ENCODE data around the gene PIM1.

DNA sequence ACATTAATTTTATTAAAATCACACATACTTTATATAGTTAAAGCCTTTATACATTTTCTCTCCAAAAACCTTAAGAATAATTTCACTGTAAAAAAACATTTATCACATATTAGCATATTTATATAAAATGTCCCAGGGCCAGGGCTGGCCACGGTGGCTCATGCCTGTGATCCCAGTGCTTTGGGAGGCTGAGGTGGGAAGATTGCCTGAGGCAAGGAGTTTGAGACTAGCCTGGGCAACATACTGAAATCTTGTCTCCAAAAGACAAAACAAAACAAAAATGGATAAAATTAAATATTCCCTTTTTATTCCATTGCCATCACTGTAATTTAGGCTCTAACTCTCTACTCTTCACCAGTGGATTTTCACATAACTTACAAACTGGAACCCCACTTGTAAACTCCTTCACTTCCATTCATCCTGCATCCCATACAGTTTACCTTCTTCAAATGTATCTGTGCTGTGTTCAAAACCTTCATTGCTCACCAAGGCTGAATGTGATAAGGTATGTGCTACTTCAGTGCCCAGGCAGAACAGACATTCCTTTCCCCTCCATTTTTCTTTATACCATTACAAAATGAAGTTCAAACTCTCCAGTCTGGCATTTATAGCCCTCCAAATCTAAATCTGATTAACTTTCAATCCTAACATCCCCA lies 42.9 kb upstream of the PIM1 start:
- TF ChIP-seq, protein P1, sequence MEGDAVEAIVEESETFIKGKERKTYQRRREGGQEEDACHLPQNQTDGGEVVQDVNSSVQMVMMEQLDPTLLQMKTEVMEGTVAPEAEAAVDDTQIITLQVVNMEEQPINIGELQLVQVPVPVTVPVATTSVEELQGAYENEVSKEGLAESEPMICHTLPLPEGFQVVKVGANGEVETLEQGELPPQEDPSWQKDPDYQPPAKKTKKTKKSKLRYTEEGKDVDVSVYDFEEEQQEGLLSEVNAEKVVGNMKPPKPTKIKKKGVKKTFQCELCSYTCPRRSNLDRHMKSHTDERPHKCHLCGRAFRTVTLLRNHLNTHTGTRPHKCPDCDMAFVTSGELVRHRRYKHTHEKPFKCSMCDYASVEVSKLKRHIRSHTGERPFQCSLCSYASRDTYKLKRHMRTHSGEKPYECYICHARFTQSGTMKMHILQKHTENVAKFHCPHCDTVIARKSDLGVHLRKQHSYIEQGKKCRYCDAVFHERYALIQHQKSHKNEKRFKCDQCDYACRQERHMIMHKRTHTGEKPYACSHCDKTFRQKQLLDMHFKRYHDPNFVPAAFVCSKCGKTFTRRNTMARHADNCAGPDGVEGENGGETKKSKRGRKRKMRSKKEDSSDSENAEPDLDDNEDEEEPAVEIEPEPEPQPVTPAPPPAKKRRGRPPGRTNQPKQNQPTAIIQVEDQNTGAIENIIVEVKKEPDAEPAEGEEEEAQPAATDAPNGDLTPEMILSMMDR (IDR thresholded peaks at IDR 0.05; ENCODE audit: poor library complexity, severe bottlenecking) = no peak
- TF ChIP-seq EZH2 (IDR thresholded peaks at IDR 0.05; ENCODE audit: borderline replicate concordance, insufficient read depth, low read length, poor library complexity, severe bottlenecking) = no peak
